Body of pancreas (tissue), 4 donors: ENCODE data around the gene PYGO2. TPM values are rescaled to one million over a fixed set of nuclear protein-coding genes. Genes with fewer than 3 reads are reported as not detected.

Experiments used
- ATAC-seq: fragments of 150-250 bp; one replicate; pipeline ENCODE4 v1.9.1; 2016
- DNase-seq, 4 donors: peaks; one replicate each; pipeline ENCODE4 v3.0.0-alpha.2; 2019
- H3K27ac ChIP-seq, 4 donors: fragments of 200-600 bp; sonication (generic); 1 replicate in 3 of 4; 2 replicates in 1 of 4; pipeline versions ENCODE4 v1.5.1 to v1.6.1; 2016 to 2019; ENCODE audit warnings: mild to moderate bottlenecking in 1 of 4, mixed read lengths in 1 of 4, moderate library complexity in 1 of 4
- H3K27me3 ChIP-seq, 2 donors: fragments of 200-600 bp; sonication (generic); one replicate each; pipeline ENCODE4 v1.6.0; 2016; ENCODE audit warnings: mild to moderate bottlenecking in 1 of 2
- H3K36me3 ChIP-seq, 2 donors: fragments of 200-600 bp; sonication (generic); replicated peaks in 1 of 2; 2 replicates each; pipeline ENCODE4 v1.5.1; 2016; ENCODE audit warnings: low read depth in 2 of 2; ENCODE audit not compliant: insufficient read depth in 1 of 2
- H3K4me1 ChIP-seq: fragments of 200-600 bp; sonication (generic); one replicate; pipeline ENCODE4 v1.6.0; 2016
- H3K4me3 ChIP-seq, 2 donors: fragments of 200-600 bp; sonication (generic); 1 replicate in 1 of 2; 2 replicates in 1 of 2; pipeline ENCODE4 v1.5.1; 2016 to 2019
- H3K9me3 ChIP-seq, 3 donors: fragments of 200-600 bp; sonication (generic); 1 replicate in 2 of 3; 2 replicates in 1 of 3; pipeline ENCODE4 v1.5.1; 2016
- POLR2A ChIP-seq, 3 donors: fragments of 450-650 bp; IDR thresholded peaks; one replicate each; pipeline ENCODE4 v1.6.1; 2016; ENCODE audit warnings: antibody characterized with exemption in 3 of 3, mild to moderate bottlenecking in 2 of 3
- WGBS, 2 donors: methylation state at CpG; one replicate each; pipeline ENCODE4 v1.1.5; 2017; 5-methylcytosine and 5-hydroxymethylcytosine counted together
- intact Hi-C: fragments of 100-400 bp; cut with DNase I; formaldehyde crosslinking; loops from one replicate; pipeline ENCODE4 v1.15.1; 2023
- total RNA-seq, 2 donors: library from RNA; depleted of rRNA; stranded (reverse); fragments of >200 nt; gene quantifications; one replicate each; pipeline ENCODE4 v1.1.0, GENCODE V29; 2016
- TF ChIP-seq, protein P1 (sequence below), 7 experiments: fragments of 450-650 bp in 4 of 7; fragments of 200-600 bp in 3 of 7; sonication (generic) in 3 of 7; IDR thresholded peaks; one replicate each; pipeline ENCODE4 v1.5.1; 2016 to 2019; ENCODE audit warnings: antibody characterized with exemption in 7 of 7

The PYGO2 gene
- total RNA-seq, 2 donors from 2014 or later, result 10.9 to 15.2 TPM

DNA sequence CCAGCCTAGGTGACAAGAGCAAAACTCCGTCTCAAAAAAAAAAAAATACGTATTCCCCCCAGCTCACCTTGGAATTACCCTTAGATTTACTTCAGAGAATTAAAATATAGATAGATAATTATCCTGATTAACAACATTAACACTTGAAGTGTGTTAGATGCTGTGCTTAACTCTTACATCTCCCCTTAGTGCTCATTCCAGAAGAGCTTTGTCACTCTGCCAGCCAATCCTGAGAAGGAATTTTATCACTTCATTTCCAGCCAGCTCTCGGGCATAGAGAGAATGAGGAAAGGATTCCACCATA is 10.6 kb upstream of the PYGO2 start:
- Histone ChIP-seq H3K36me3 (peaks cover 5 to 9% of the 10 kb centered on the region in 2 donors), H3K4me3 (no peak overlapping the region), H3K27ac (peak overlapping the region; percentile 96 to 99 (median 98)), H3K9me3 (no peaks in the 10 kb centered on the region), H3K27me3 (no peaks in the 10 kb centered on the region), H3K4me1 (peaks cover 53% of the 10 kb centered on the region)
- 43 to 61% methylated on average over 3 of the region's 3 CpGs for WGBS, 2 donors
- no peak for ATAC-seq
- DNase-seq, result peak in 1 of 4 donors; percentile 30
- TF ChIP-seq, protein P1, sequence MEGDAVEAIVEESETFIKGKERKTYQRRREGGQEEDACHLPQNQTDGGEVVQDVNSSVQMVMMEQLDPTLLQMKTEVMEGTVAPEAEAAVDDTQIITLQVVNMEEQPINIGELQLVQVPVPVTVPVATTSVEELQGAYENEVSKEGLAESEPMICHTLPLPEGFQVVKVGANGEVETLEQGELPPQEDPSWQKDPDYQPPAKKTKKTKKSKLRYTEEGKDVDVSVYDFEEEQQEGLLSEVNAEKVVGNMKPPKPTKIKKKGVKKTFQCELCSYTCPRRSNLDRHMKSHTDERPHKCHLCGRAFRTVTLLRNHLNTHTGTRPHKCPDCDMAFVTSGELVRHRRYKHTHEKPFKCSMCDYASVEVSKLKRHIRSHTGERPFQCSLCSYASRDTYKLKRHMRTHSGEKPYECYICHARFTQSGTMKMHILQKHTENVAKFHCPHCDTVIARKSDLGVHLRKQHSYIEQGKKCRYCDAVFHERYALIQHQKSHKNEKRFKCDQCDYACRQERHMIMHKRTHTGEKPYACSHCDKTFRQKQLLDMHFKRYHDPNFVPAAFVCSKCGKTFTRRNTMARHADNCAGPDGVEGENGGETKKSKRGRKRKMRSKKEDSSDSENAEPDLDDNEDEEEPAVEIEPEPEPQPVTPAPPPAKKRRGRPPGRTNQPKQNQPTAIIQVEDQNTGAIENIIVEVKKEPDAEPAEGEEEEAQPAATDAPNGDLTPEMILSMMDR (IDR thresholded peaks at IDR 0.05), result no peak
- no peak for TF ChIP-seq POLR2A (IDR thresholded peaks at IDR 0.05)
- intact Hi-C loops, result no loop called here

DNA sequence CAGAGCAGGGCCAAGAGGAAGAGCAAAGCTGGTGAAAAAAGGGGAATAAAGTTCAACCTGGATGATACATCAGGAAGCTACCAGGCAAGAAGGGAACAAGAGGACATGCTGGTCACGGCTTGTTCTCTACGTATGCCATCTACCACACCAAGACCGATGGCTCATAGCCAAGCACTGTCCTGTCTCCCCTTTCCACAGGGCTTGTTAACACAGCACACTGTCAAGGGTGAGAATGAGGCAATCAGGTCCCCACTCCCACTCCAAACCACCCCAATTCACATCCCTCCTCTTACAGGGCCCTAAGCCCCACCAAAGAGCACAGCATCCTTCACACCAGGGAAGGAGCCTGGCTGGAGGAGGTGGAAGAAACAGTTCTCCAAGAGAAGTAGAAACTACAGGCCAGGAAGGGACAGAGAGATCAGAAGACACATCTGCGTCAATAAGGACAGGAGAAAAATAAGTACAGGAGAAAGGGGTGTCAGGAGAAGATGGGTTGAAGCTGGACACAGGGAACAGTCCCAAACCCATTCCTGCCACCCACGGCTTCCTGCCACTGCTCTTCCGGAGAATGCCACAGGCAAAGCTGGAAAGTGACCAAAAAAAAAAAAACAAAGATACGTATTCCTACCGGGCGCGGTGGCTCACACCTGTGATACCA is 9.9 kb upstream of the PYGO2 start:
- peaks cover 51% of the 10 kb centered on the region for H3K4me1 ChIP-seq
- H3K27ac ChIP-seq, result peak overlapping the region; percentile 70 to 98 (median 96)
- H3K36me3 ChIP-seq, result peaks cover 7 to 12% of the 10 kb centered on the region in 2 donors
- no peaks in the 10 kb centered on the region for H3K27me3 ChIP-seq
- no peaks in the 10 kb centered on the region for H3K9me3 ChIP-seq
- peak in 3 of 4 donors; percentile 41 to 61 (median 55) for DNase-seq
- 23 to 32% methylated on average over 10 of the region's 10 CpGs for WGBS, 2 donors
- H3K4me3 ChIP-seq, result no peak overlapping the region
- intact Hi-C loops, result no loop called here
- no peak for TF ChIP-seq POLR2A (IDR thresholded peaks at IDR 0.05)
- TF ChIP-seq, protein P1 (IDR thresholded peaks at IDR 0.05), result no peak
- no peak for ATAC-seq

DNA sequence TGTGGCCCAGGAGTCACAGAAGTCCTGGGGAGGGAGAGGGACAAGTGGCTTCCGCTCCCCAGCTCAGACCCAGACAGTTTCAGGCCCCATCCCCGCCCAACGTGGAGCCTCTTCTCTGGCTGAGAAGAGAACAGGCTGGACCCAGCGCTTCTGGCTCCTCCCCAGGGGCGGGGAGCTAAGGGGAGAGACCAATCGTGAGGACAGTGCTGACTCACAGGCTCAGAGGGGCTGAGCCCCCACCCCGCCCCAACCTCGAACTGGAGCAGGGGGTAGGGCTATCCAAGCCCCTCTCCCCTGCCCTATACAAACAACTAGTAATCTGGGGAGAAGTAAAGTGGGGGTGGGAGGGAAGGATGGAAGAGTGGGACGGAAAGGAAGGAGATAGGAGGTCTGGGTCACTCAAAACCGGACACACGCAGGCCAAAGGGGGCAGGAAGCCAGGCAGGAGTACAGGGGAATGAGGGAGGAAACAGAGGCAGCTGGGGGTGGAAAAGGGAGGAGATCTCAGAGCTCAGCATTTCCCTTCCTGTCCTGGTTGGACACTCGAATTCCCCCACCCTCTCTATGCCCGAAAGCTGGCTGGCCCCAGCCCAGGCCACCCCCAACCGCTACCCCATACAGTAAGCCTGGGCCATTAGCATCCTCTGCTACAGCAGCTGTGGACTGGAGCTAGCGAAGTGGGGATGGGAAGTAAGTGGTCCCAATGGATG is 9.2 kb upstream of the PYGO2 start, which contains the start of gene SHC1:
Gene SHC1, minus strand, starts transcription at position 117 of the 710 bp plus-strand sequence. CDS start 221 bp downstream, outside the sequence.
- Histone ChIP-seq H3K4me3 (no peak within 1 kb of the TSS), H3K27me3 (no peaks in the 10 kb centered on the region), H3K4me1 (peaks cover 44% of the 10 kb centered on the region), H3K9me3 (no peaks in the 10 kb centered on the region), H3K36me3 (peaks cover 7 to 15% of the 10 kb centered on the region in 2 donors), H3K27ac (peak within 1 kb of the TSS; percentile 70 to 98 (median 96))
- ATAC-seq, result no peak
- DNase-seq, result peak; percentile 68 to 83 (median 74)
- TF ChIP-seq, protein P1 (IDR thresholded peaks at IDR 0.05), result no peak
- TF ChIP-seq POLR2A (IDR thresholded peaks at IDR 0.05), result peak in 2 of 3 donors; percentile 3 to 60
- WGBS, 2 donors, result 41 to 45% methylated on average over 8 to 15 of the region's 15 CpGs
- intact Hi-C loops, result no loop called here

DNA sequence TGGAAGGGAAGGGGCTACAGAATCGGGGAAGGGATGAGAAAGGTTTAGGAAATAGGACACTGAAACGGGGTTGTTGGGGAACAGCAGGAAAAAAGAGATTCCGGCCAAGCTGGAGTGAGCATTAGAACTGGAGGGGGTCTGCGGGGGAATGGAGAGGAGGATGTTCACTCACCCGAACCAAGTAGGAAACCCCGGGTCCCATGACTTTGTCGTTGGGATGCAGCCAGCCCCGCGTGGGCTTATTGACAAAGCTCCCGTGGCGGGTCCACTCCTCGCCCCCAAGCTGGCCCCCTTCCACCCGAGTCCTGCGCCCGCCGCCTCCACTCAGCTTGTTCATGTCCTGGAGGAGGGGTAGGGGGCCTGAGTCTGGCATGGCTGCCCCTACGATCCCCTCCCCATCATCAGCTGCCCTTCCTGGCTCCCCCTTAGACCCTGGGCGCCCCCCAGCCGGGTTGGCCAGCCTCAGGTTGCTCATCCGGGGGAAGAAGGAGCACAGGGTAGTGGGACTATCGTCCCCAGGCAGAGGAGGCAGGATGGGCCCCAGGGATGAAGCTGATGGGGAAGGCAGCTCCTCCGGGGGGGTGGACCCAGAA is 8.4 kb upstream of the PYGO2 start:
- no peaks in the 10 kb centered on the region for H3K9me3 ChIP-seq
- no peak overlapping the region for H3K4me3 ChIP-seq
- DNase-seq (no peak), ATAC-seq (no peak)
- WGBS, 2 donors, result 44 to 47% methylated on average over 21 to 22 of the region's 22 CpGs
- TF ChIP-seq, protein P1 (IDR thresholded peaks at IDR 0.05), result no peak
- TF ChIP-seq POLR2A (IDR thresholded peaks at IDR 0.05), result no peak
- peak overlapping the region in 3 of 4 donors; percentile 96 to 98 (median 97) for H3K27ac ChIP-seq
- peaks cover 42% of the 10 kb centered on the region for H3K4me1 ChIP-seq
- no peaks in the 10 kb centered on the region for H3K27me3 ChIP-seq
- H3K36me3 ChIP-seq, result peaks cover 7 to 22% of the 10 kb centered on the region in 2 donors
- intact Hi-C loops, result no loop called here
